Measurements from ENCODE around the gene CSF2RB. TPM values are rescaled to one million over a fixed set of nuclear protein-coding genes. Genes with fewer than 3 reads are reported as not detected.

Gene CSF2RB
- total RNA-seq, 1 donor from 2014 or later, result not detected

DNA sequence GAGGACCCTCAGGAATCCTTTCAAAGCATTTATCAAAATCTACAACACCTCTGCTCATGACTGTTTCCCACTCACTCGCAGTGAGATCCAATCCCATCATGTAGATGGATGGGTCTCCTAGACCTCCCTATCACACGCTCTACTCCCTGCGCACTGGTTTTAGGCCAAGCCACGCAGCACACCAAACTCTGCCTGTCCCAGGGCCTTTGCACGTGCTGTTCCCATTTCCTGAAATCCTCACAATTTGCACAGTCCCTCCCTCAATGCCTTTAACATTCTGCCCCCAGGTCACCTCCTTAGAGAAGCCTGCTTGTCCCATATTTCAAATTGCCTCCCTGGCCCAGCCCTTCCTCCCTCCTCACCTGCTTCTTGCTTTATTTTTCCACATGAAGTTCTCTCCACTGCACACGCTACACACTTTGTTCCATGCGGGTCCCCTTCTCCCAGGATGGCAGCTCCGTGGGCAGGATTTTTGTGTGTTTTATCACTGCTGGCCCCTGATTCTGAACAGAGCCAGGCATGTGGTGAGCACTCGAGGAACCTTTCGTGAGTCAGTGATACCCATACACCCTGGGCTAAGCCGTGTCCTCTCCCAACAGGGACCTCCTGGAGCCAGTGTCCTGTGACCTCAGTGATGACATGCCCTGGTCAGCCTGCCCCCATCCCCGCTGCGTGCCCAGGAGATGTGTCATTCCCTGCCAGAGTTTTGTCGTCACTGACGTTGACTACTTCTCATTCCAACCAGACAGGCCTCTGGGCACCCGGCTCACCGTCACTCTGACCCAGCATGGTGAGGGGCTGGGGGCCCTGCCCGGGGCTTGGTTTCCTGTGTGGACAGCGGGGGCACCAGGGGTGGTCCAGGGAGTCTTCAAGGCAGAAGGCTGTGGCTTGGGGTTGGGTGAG, 12.2 kb downstream of the CSF2RB start:
- H3F3A ChIP-seq (ENCODE audit: low read depth), result no peaks in the 10 kb centered on the region
- no peaks in the 10 kb centered on the region for H3K9me3 ChIP-seq (ENCODE audit: low read depth)
- no peak overlapping the region for H2AFZ ChIP-seq (replicated peaks)
- H3K27ac ChIP-seq, result no peak overlapping the region
- Mint-ChIP-seq H3K27ac (peak overlapping the region; percentile 4), H3K9me3 (no peaks in the 10 kb centered on the region), H3K4me3 (no peak overlapping the region), H3K4me1 (peaks cover 32% of the 10 kb centered on the region), H3K36me3 (no peaks in the 10 kb centered on the region), H3K27me3 (ENCODE audit: insufficient read depth, low read depth) (peaks cover 14% of the 10 kb centered on the region)
- no peak for TF ChIP-seq EZH2phosphoT487 (IDR thresholded peaks at IDR 0.05)
- H3K27me3 ChIP-seq, result no peaks in the 10 kb centered on the region
- H4K20me1 ChIP-seq (ENCODE audit: low read depth), result no peaks in the 10 kb centered on the region
- DNase-seq (ENCODE audit: low spot score), result no peak
- peaks cover 15% of the 10 kb centered on the region for H3K4me1 ChIP-seq
- H3K4me2 ChIP-seq, result no peak overlapping the region
- no peak overlapping the region for H3K4me3 ChIP-seq
- H3K9ac ChIP-seq, result no peak overlapping the region
- no peaks in the 10 kb centered on the region for H3K79me2 ChIP-seq (ENCODE audit: low read depth)
- no peaks in the 10 kb centered on the region for H3K36me3 ChIP-seq

- H3K4me2 ChIP-seq, result no peak overlapping the region
- Mint-ChIP-seq H3K27ac (no peak overlapping the region), H3K36me3 (no peaks in the 10 kb centered on the region), H3K4me1 (peaks cover 33% of the 10 kb centered on the region), H3K27me3 (ENCODE audit: insufficient read depth, low read depth) (peaks cover 12% of the 10 kb centered on the region), H3K4me3 (no peak overlapping the region), H3K9me3 (no peaks in the 10 kb centered on the region)
- peaks cover 15% of the 10 kb centered on the region for H3K4me1 ChIP-seq
- no peaks in the 10 kb centered on the region for H4K20me1 ChIP-seq (ENCODE audit: low read depth)
- H3K79me2 ChIP-seq (ENCODE audit: low read depth), result no peaks in the 10 kb centered on the region
- no peaks in the 10 kb centered on the region for H3K9me3 ChIP-seq (ENCODE audit: low read depth)
- no peaks in the 10 kb centered on the region for H3K36me3 ChIP-seq
- H3K27ac ChIP-seq, result no peak overlapping the region
- H3K27me3 ChIP-seq, result no peaks in the 10 kb centered on the region
- H3F3A ChIP-seq (ENCODE audit: low read depth), result no peaks in the 10 kb centered on the region
- no peak overlapping the region for H2AFZ ChIP-seq (replicated peaks)
- TF ChIP-seq, protein P1, sequence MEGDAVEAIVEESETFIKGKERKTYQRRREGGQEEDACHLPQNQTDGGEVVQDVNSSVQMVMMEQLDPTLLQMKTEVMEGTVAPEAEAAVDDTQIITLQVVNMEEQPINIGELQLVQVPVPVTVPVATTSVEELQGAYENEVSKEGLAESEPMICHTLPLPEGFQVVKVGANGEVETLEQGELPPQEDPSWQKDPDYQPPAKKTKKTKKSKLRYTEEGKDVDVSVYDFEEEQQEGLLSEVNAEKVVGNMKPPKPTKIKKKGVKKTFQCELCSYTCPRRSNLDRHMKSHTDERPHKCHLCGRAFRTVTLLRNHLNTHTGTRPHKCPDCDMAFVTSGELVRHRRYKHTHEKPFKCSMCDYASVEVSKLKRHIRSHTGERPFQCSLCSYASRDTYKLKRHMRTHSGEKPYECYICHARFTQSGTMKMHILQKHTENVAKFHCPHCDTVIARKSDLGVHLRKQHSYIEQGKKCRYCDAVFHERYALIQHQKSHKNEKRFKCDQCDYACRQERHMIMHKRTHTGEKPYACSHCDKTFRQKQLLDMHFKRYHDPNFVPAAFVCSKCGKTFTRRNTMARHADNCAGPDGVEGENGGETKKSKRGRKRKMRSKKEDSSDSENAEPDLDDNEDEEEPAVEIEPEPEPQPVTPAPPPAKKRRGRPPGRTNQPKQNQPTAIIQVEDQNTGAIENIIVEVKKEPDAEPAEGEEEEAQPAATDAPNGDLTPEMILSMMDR (IDR thresholded peaks at IDR 0.05), result no peak
- no peak for TF ChIP-seq EZH2 (IDR thresholded peaks at IDR 0.05)
- no peak for TF ChIP-seq EZH2phosphoT487 (IDR thresholded peaks at IDR 0.05)
- no peak for DNase-seq (ENCODE audit: low spot score)
- no peak overlapping the region for H3K4me3 ChIP-seq
- no peak overlapping the region for H3K9ac ChIP-seq
Measured at GRCh38 chr22:36926309-36926708, 12.9 kb downstream of the CSF2RB start.

DNA sequence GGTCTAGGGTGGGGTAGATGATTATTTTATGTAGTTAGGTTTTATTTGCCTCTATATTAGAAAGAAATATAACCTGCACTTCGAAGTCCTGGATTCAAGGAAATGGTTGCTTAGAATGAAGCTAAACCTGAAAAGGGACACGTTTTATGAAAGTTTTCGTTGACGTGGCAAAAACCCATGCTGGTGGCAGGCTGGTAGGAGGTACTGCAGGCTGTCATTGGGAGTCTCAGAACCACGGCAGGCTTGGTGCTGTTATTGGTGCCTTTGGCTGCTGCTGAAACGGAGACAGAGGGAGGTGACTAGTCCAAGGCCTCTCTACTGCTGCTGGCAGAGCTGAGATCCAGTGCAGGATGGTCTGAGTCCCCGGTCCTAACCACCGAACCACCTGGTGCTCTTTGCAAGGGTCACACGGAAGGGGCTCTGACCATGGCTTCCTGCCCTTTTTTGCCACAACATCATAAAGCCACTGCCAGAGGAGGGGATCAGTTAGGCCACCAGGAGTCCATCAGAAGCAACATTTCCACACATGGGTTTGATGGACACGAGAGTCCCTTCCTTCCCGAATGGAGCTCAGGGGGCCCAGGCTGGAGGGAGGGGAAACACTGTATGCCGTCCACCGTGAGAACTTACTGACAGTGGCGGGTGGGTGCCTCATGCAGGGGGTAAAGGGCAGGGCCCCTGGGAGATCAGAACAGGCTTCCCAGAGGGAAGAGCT, 13.4 kb downstream of the CSF2RB start:
- Mint-ChIP-seq H3K27me3 (ENCODE audit: insufficient read depth, low read depth) (peaks cover 11% of the 10 kb centered on the region), H3K27ac (no peak overlapping the region), H3K4me3 (no peak overlapping the region), H3K4me1 (peaks cover 31% of the 10 kb centered on the region), H3K36me3 (no peaks in the 10 kb centered on the region), H3K9me3 (no peaks in the 10 kb centered on the region)
- H3K9ac ChIP-seq, result no peak overlapping the region
- no peak overlapping the region for H3K4me3 ChIP-seq
- H3K36me3 ChIP-seq, result no peaks in the 10 kb centered on the region
- no peaks in the 10 kb centered on the region for H4K20me1 ChIP-seq (ENCODE audit: low read depth)
- no peak overlapping the region for H3K27ac ChIP-seq
- no peaks in the 10 kb centered on the region for H3K27me3 ChIP-seq
- no peak overlapping the region for H2AFZ ChIP-seq (replicated peaks)
- no peaks in the 10 kb centered on the region for H3K9me3 ChIP-seq (ENCODE audit: low read depth)
- peaks cover 15% of the 10 kb centered on the region for H3K4me1 ChIP-seq
- no peak for DNase-seq (ENCODE audit: low spot score)
- TF ChIP-seq EZH2phosphoT487 (IDR thresholded peaks at IDR 0.05) (no peak), EZH2 (IDR thresholded peaks at IDR 0.05) (no peak)
- TF ChIP-seq, protein P1 (IDR thresholded peaks at IDR 0.05), result no peak
- H3K79me2 ChIP-seq (ENCODE audit: low read depth), result no peaks in the 10 kb centered on the region
- H3K4me2 ChIP-seq, result no peak overlapping the region
- no peaks in the 10 kb centered on the region for H3F3A ChIP-seq (ENCODE audit: low read depth)
